HCT116 (cell line): ENCODE results near the gene S100A3. TPM values are rescaled to one million over a fixed set of nuclear protein-coding genes. Genes with fewer than 3 reads are reported as not detected.

Source experiments
- CBX3 ChIP-seq: IDR thresholded peaks from 2 replicates; pipeline ENCODE4 v1.6.1; 2012; ENCODE audit warnings: low read depth
- CEBPB ChIP-seq: IDR thresholded peaks from 2 replicates; pipeline ENCODE4 v1.6.1; 2012; ENCODE audit warnings: low read depth
- ELF1 ChIP-seq: IDR thresholded peaks from 2 replicates; pipeline ENCODE4 v1.6.1; 2012; ENCODE audit warnings: low read depth, borderline replicate concordance
- JUND ChIP-seq: IDR thresholded peaks from 2 replicates; pipeline ENCODE4 v1.6.1; 2012
- POLR2AphosphoS5 ChIP-seq: IDR thresholded peaks from 2 replicates; pipeline ENCODE4 v1.6.1; 2011; ENCODE audit warnings: mild to moderate bottlenecking, low read depth, low read length, moderate library complexity
- RAD21 ChIP-seq: IDR thresholded peaks from 2 replicates; pipeline ENCODE4 v1.6.1; 2012; ENCODE audit warnings: low read depth, mild to moderate bottlenecking
- SIN3A ChIP-seq: IDR thresholded peaks from 2 replicates; pipeline ENCODE4 v1.6.1; 2012; ENCODE audit warnings: low read depth
- SRF ChIP-seq: IDR thresholded peaks from 2 replicates; pipeline ENCODE4 v1.6.1; 2012; ENCODE audit warnings: low read depth
- TCF7L2 ChIP-seq: IDR thresholded peaks from 2 replicates; pipeline ENCODE4 v1.7.0; 2011; ENCODE audit warnings: borderline replicate concordance, inconsistent platforms; ENCODE audit not compliant: insufficient read depth, insufficient read length; ENCODE audit errors: extremely low read depth
- ZBTB33 ChIP-seq: IDR thresholded peaks from 2 replicates; pipeline ENCODE4 v1.6.1; 2011; ENCODE audit warnings: mild to moderate bottlenecking, low read length, moderate library complexity; ENCODE audit not compliant: insufficient replicate concordance; ENCODE audit errors: extremely low read depth
- total RNA-seq: library from RNA; stranded (reverse); gene quantifications from one replicate; pipeline ENCODE4 v1.2.1, GENCODE V29; 2021; ENCODE audit not compliant: unreplicated experiment
- TF ChIP-seq, protein P1 (sequence below): IDR thresholded peaks from 2 replicates; pipeline ENCODE4 v1.6.1; 2012; ENCODE audit warnings: low read depth
- TF ChIP-seq, protein P2 (sequence below): IDR thresholded peaks from 2 replicates; pipeline ENCODE4 v1.6.1; 2012

S100A3 gene
- total RNA-seq, 1 experiment from 2014 or later: 4.2 TPM

DNA sequence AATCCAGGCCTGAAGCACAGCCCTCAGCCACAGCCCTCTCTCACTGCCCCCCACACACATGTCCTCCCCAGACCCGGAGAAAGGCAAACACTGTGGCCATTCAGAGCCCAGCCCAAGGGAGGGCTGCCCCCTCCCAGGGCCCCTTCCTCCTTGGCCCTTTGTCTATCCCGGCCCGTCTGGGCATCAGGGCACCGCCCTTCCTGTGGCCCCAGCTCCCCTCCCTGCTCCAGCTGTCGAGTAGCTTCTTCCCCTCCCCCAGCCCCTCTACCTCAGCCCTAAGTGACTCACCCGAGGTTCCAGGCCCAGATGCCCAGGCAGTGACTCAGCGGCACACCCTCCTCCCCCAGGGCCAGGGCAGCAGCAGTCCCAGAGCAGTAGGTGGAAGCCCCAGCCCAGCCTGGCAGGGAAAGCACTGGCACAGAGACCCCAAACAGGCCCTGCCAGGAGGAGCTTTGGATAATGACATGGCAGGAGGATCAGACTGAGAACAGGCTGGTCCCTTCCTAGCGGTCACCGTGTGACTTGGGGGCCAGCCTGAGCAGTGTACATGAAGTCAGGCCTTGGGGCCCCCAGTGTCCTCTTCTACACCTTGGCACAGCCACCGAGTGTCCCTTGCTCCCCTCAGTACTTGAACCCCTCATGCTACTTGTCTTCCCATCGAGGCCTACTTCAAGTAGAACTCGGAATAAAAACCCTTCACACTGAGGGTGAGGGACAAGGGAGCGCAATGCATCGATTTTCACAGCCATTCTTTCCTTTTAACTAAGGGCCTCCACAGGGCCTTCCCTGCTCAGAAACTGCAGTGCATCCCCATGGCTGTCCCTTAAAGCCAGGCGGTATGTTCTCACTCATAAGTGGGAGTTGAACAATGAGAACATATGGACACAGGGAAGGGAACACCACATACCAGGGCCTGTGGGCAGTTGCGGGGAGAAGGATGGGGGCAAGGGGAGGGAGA, 17.6 kb upstream of the S100A3 start (continued):
- TF ChIP-seq TCF7L2 (peak; percentile 95), CBX3 (no peak), POLR2AphosphoS5 (peak; percentile 83), RAD21 (no peak), ELF1 (no peak), CEBPB (no peak), JUND (no peak), ZBTB33 (peak; percentile 83), SIN3A (no peak), SRF (no peak)
- TF ChIP-seq, protein P1, sequence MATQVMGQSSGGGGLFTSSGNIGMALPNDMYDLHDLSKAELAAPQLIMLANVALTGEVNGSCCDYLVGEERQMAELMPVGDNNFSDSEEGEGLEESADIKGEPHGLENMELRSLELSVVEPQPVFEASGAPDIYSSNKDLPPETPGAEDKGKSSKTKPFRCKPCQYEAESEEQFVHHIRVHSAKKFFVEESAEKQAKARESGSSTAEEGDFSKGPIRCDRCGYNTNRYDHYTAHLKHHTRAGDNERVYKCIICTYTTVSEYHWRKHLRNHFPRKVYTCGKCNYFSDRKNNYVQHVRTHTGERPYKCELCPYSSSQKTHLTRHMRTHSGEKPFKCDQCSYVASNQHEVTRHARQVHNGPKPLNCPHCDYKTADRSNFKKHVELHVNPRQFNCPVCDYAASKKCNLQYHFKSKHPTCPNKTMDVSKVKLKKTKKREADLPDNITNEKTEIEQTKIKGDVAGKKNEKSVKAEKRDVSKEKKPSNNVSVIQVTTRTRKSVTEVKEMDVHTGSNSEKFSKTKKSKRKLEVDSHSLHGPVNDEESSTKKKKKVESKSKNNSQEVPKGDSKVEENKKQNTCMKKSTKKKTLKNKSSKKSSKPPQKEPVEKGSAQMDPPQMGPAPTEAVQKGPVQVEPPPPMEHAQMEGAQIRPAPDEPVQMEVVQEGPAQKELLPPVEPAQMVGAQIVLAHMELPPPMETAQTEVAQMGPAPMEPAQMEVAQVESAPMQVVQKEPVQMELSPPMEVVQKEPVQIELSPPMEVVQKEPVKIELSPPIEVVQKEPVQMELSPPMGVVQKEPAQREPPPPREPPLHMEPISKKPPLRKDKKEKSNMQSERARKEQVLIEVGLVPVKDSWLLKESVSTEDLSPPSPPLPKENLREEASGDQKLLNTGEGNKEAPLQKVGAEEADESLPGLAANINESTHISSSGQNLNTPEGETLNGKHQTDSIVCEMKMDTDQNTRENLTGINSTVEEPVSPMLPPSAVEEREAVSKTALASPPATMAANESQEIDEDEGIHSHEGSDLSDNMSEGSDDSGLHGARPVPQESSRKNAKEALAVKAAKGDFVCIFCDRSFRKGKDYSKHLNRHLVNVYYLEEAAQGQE: no peak
- TF ChIP-seq, protein P2, sequence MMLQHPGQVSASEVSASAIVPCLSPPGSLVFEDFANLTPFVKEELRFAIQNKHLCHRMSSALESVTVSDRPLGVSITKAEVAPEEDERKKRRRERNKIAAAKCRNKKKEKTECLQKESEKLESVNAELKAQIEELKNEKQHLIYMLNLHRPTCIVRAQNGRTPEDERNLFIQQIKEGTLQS: no peak
